ENCODE measurements around the gene AKR1C3.
"Not testable (repeated sequence)": the region's sequence is repeated elsewhere in the genome, so short reads cannot be mapped to it uniquely, and the experiment has no call there.

The AKR1C3 gene

DNA sequence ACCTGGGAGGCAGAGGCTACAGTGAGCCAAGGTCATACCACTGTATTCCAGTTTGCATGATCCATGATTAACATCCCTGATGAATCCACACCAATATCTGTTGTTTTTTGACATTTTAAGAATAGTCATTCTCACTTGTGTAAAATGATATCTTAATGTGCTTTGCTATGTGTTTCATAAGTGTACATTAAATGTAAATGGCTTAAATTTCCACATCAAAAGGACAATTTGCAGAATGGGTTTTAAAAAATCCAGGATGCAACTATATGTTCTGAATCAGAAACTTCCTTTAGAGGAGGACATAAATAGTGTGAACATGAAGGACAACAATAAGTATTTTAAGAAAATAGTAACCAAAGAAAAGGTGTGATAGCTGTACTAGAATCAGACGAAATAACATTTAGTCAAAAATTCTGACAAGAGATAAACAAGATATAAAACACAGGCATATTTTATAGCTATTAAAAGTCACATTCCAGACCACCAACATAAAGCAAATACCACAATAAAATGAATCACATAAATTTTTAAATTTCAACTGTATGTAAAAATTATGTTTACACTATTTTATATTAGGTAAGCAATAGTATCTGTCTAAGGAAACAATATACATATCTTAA, 42.4 kb downstream of the AKR1C3 start:
- DNase-seq (ENCODE audit: low read depth) = no peak

DNA sequence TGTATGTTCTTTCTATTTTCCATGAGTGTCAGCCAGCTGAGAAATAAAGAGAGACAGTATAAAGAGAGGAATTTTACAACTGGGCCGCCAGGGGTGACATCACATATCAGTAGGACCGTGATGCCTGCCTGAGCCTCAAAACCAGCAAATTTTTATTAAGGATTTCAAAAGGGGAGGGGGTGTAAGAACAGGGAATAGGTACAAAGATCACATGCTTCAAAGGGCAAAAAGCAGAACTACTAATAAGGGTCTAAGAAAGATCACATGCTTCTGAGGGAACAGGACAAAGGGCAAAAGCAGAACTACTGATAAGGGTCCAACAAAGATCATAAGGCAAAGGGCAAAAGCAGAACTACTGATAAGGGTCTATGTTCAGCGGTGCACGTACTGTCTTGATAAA, 43.5 kb downstream of the AKR1C3 start:
- DNase-seq (ENCODE audit: low read depth) = not testable (repeated sequence)

DNA sequence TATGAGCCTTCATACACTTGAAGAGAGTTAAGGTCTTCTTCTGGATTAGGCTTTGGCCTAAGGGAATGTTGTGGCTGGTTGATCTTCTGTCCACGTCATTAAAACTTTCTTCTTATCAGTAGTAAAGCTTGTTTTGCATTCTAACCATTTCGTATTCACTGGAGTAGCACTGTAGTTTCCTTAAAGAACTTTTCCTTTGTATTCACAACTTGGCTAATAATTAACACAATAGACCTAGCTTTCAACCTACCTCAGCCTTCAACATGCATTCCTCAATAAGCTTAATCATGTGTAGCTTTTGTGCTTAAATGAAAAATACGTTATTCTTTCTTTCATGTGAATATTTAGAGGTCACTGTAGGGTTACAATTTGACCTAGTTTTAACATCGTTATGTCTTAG, 48.0 kb downstream of the AKR1C3 start:
- DNase-seq (ENCODE audit: low read depth) = no peak

DNA sequence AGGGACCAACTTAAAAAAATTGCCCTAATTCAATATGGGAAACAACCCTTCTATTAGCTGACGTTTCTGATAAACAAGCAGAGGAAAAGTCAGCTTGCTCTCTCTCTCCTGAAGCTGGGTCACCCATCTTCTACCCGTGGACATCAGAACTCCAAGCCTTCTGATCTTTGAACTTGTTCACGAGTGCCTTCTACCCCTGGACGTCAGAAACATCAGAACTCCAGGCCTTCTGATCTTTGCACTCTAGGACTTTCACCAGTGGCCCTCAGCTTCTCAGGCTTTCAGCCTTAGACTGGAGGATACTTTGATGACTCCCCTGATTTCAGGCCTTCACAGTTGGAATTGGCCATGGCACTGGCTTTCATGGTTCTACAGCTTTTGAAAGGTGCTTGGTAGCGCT, 48.9 kb downstream of the AKR1C3 start:
- DNase-seq (ENCODE audit: low read depth) = no peak

DNA sequence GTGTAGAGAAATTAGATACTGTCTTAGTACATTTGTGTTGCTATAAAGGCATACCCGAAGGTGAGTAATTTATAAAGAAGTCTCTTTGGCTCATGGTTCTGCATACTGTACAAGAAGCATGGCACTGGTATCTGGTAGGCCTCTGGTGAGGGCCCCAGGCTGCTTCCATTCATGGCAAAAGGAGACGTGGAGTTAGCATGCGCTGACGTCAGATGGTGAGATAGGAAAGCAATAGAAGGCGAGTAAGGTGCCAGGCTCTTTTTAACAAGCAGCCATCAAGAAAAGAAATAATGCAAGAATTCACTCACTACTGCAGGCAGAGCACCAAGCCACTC, 52.7 kb downstream of the AKR1C3 start:
- no peak for DNase-seq (ENCODE audit: low read depth)

DNA sequence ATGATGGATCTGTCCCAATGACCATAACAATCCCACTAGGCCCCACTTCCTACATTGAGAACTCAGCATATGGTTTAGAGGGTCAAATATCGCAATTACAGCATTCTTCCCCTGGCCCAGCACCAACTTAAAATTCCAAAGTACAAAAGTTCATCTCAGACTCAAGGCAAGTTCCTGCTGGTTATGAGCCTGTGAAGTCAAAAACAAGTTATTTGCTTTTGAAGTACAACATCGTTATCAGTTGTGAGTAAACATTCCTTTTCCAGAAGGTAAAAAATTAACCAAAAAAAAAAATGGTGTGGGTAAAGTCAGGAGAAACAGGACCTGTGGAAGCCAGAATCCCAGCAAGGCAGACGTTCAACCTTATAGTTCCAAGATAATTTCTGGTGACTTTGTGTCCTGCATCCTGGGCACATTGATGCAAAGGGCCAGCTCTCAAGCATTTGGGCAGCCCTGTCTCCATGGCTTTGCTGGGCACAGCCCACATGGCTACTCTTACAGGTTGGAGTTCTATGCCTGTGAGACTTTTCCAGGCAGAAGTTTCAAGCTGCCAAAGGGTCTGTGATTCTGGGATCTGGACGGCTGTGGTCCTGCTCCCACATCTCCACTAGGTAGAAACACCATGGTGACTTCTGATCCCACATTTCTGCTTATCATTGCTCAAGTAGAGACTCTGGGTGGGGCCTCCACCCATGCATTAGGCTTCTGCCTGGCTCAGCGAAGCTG, 53.2 kb downstream of the AKR1C3 start:
- no peak for DNase-seq (ENCODE audit: low read depth)

DNA sequence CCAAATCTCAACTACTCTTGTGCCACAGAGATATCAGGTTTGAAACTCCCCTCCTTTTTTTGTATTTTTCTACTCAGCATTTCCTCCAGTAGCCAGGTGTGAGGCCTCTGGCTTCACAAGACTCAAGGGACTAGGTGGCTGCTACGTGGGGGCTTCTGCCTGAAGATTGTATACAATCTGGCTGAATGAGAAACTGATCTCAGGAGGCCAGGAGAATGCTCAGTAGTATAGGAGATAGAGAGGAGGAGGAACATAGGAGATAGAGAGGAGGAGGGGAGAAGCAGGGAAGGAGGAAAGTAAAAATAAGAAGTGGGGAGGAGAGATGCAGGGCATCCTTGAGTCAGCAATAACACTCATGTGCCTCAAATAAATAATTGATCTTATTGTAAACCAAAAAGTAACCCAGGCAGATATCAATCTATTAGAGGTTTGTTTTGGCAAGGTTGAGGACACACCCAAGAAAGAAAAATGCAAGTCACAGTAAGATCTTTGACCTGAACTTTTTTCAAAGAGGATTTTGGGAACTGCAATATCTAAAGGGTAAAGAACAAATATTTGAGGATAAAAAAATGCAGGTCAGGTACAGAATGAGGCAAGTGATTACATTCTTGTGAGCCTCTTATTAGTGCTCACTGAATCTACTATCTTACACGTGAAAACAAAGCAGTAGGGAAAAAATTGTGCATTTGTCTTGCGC, 53.9 kb downstream of the AKR1C3 start:
- DNase-seq (ENCODE audit: low read depth) = no peak

DNA sequence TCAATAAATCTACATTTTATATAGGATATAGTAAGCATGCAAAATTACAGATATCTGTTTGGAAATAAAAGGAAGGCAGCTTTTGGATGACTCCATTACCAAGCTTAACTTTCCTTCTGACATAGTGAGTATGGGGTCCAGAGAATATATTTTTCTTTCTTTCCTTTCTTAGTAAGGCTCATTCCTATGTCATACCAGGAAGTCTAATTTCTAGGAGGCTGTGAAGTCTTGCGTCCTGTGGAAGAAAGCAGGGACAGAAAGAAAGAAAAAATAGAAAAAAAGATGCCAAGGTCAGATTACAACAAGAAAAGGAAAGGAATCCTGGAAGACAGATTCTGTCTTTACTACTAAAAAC, 54.4 kb downstream of the AKR1C3 start:
- DNase-seq (ENCODE audit: low read depth) = no peak

DNA sequence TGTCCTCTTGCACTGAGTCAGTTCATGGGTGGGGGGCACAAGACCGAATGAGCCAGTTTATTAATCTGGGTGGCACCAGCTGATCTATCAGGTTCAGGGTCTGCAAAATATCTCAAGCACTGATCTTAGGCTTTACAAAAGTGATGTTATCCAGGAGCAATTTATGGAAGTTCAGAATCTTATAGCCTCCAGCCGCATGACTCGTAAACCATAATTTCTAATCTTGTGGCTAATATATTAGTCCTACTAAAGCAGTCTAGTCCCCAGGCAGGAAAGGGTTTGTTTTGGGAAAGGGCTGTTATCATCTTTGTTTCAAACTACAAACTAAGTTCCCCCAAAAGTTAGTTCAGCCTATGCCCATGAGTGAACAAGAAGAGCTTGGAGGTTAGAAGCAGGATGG, 56.9 kb downstream of the AKR1C3 start:
- DNase-seq (ENCODE audit: low read depth) = no peak

DNA sequence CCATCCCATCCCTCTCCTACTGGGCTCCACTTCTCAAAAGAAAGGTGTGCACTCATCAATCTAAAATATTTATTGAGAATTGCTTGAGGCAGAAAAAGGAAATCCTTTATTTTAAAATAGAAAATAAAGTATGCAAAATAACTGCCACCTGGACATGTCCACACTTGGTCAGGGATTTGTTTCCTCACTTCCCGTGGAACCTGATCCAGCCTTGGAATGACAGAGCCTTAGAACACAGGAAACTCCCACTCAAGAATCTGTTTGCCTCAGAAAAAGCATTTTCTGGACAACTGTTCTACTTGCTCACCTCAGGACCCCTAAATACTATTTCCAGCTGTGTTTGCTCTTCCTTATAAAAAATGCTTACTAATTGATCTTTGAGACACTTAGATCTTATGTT, 61.7 kb downstream of the AKR1C3 start:
- DNase-seq (ENCODE audit: low read depth) = no peak
